Stimulated activated naive CD8-positive, alpha-beta T cell treated with anti-CD3 and anti-CD28 coated beads, Interleukin-15, Interleukin-2, amounts not matched to agents 100 U/mL and 50 U/mL, for 24 hours (primary cell): ENCODE data around the gene ANKRD33B.
"Not testable (repeated sequence)": the region's sequence is repeated elsewhere in the genome, so short reads cannot be mapped to it uniquely, and the experiment has no call there.

Experiments used
- ATAC-seq: fragments of 150-1000 bp; cut with Tn5 transposase; one replicate; pipeline ENCODE4 v1.10.0; 2021
- DNase-seq: peaks from one replicate; pipeline ENCODE4 v3.0.0; 2021

The ANKRD33B gene

DNA sequence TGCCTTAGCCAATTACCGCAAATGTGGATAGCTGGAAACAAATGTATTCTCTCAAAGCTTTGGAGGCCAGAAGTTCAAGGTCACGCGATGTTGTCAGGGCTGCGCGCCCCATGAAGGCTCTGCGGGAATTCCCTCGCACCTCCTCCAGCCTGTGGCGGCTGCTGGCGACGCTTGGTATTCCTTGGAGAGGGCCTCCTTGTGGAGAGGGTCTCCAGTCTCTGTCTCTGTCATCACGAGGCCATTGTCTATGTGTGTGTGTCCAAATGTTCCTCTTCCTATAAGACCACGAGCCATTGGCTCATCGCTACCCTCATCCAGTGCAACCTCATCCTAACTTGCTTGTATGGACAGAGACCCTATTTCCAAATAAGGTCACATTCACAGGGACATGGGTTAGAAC, 97.5 kb downstream of the ANKRD33B start:
- no peak for ATAC-seq
- DNase-seq: no peak

DNA sequence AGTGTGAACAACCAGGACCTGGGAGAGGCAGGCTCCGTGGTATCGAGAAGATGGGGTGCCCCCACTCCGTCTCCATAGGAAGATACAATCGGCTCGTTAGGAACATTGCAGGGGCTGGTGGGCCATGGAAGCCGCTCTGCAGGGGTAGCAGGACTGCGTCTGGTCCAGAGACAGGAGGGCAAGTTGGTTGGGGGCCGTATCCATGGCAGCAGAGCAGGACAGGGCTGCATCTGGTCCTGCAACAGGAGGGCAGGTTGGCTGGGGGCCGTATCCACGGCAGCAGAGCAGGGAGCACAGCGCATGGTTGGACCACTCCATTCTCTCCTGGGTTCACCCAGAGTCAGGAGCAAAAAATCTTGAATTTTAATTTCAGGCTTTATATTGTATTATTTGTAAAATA, 98.2 kb downstream of the ANKRD33B start:
- DNase-seq: no peak
- ATAC-seq: no peak

- ATAC-seq (no peak), DNase-seq (no peak)
Observed at GRCh38 chr5:10662661-10663488, 99.0 kb downstream of the ANKRD33B start.

DNA sequence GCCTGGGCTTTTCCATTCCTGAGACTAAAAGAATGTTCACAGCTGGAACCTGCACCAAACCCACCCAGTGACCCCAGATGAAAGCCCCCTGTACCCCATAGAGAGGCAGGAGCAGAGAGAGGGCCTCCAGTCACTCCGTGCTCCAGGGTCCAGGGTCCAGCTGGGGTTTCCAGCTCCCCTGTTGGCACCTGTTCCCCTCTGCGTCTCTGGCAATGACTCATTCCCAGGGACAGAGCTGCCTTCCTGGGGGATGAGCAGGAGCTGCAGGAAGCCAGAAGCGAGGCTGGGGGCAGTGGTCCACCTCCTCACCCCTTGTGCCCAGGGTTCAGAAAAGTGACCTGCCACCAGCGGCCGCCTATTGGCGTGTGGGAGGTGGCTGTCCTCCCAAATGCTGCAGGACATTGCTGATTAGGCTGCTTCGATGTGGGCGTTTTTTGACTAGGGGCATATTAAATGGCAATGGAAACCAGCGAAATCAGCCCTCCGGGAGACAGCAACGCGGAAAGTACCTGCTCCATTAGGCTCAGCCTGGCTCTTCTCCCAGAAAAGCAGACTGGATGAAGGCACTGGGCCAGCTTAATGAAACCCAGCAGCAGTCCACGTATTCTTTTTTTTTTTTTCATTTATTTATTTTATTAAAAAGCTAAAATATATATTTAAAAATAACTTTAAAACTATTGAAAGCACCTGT, 99.8 kb downstream of the ANKRD33B start:
- no peak for DNase-seq
- no peak for ATAC-seq

- not testable (repeated sequence) for ATAC-seq, DNase-seq
Observed at GRCh38 chr5:10664180-10664769, 100.4 kb downstream of the ANKRD33B start.

GRCh38 chr5:10665799-10666198, 101.9 kb downstream of the ANKRD33B start:
- ATAC-seq (no peak), DNase-seq (no peak)

DNA sequence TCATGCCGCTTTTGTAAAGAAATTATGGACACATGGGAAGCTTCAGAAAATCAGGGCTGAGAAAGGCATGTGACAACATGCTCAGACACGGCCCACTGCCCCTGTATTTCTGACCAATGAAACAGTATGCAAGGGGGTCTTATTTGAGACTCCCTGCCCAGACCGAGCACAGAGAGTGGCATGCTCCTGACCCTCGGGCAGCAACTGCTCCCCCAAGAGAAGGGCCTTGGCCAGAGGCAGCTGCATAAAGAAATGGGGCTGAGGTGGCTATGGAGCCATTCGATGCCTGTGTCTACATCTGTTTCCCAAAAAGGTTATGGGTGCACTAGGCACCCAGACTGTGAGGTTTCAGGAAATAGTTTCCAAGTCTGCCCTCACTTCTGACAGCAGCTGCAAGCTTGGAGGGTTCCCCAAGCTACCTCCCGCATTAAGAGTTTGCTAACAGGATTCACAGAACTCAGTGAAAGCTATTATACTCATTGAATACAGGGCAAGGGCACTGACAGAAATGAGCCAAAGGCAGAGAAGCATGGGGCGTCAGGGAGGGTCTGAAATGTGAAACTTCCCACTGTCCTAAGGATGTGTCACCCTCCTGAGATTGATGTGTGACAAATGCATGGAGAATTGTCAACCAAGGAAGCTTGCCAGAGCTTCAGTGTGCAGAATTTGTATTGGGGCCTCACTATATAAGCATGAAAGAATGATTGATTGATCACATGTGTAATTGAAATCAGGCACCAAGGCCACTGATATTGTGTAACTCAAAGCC, 102.8 kb downstream of the ANKRD33B start:
- ATAC-seq (no peak), DNase-seq (no peak)

DNA sequence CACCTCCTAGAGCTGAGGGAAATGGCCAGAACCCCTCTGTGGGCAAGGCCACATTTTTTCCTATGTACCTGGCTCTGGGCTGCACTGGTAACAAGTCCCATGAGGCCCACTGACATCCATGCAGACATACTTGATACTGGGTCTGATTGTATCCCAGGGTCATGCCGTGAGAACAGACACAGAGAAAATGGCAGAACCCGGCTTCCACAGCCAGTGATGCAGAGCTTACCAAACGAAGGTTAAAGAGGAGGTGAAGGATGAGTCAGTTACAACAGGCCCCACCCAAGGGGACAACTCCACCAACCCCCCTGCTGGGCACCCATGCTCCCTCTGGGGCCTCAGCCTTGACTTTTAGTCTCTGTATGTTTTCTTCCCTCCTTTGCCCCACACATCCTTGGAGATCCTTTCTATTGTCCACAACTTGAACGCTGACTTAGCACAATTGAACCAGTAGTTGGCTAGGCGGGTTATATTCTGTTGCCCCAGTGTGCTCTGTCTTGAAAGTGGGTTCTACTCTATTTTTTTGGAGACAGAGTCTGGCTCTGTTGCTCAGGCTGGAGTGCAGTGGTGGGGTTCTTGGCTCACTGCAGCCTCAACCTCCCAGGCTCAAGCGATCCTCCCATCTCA, 103.7 kb downstream of the ANKRD33B start:
- DNase-seq (no peak), ATAC-seq (no peak)

- DNase-seq: no peak
- no peak for ATAC-seq
Observed at GRCh38 chr5:10668697-10669096, 104.8 kb downstream of the ANKRD33B start.

DNA sequence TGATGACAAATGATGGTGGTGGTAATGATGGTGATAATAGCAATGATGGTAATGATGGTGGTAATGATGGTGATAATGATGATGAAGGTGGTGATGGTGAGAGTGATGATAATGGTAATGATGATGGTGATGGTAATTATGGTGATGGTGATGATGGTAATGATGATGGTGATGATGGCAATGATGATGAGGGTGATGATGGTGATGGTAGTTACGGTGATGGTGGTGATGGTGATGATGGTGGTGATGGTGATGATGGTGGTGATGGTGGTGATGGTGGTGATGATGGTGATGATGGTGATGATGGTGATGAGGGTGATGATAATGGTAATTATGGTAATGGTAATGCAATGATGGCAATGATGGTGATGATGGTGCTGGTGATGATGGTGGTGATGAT, 106.1 kb downstream of the ANKRD33B start:
- DNase-seq (no peak), ATAC-seq (no peak)

DNA sequence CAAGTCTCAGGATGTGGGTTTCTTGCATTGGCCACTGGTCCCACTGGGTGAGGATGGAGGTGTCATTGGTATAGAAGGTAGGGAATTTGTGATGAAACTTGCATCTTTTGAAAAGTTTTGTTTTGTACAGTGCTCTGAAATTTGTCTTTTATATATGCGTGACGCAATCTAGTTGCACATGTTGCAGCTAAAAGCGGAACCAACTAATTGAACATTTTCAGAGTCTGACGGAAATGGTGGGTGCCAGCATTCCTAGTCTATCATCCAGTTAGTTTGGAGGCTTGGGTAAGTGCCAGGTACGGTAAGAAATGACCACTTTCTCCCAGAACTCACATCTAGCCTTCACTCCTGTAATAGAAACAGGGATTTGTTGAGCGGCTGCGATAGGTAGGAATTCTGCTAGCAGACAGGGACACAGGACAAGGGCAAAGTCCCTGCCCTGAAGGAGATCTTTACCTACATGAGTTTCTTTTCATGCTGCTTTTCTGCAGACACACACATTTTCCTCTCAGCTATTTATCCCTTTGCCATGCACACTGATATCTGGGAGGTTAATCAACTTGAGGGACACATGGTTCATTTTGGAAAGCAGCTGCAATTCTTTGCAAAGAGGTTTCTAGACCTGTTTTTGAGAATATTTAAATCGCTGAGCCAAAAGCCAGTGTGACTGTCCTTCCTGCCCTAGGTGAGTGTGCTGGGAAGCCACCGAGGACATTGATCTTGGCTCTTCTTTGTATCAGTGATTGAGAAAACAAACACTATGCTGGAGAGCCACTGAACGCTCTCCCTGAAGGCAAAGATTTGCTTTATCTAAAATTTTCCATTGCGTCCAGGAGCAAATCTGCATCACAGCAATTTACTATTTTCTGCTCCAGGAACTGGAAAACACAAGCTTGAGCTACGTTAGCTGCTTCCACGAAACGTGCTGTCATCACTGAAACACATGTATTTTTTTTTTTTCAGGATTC, 107.5 kb downstream of the ANKRD33B start:
- ATAC-seq (no peak), DNase-seq (no peak)

DNA sequence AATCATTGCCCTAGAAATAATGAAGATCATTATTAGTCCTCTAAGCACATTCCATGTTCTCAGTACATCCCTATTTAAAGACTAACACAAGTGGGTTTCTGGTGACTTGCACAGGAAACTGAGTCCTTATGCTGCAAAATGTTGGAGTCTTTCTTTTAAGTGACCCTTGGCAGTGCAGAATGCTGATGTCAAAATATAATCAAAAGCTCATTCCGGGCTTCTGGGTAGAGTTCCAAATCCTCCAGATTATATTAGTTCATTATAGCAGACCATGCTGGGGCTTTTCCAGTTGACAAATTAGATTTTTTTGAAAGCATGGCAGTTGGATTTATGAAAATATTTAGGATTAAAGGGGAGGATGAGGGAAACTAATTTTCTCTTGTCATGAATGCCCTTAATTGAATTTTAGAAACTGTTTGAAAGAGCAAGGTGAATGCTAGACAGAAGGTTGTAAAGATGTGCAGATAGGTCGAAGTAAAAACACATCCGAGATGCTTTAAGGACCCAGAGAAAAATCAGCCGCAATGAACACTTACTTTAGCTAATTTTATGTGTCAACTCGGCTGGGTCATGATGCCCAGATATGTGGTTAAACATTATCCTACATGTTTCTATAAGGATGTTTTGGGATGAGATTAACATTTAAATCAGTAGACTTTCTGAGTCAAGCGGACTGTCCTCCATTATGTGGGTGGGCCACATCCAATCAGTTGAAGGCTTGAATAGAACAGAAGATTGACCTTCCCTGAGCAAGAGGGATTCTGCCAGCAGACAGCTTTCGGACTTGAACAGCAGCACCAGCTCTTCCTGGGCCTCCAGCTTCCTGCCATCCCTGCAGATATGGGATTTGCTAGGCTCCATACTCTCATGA, 108.5 kb downstream of the ANKRD33B start:
- ATAC-seq: no peak
- no peak for DNase-seq

- DNase-seq (no peak), ATAC-seq (no peak)
Observed at GRCh38 chr5:10673017-10673389, 109.1 kb downstream of the ANKRD33B start.

DNA sequence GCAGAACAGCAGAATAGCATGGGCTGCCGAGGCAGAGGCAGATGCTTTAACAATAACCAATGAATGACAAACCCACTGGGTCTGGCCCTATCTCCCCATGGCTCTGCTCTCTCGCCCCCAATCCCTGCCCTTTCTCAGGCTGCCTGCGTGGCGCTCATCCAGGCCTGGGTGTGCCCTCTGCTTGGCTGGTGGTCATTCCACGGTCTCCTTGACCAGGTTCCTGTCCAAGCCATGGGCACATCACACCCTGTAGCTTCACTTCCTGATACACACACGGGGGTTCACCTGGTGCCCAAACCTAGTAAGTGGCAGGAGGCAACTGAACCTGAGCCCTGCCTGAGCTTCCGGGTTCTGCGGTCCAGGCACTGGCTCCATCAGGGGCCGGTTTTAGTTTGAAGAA, 109.5 kb downstream of the ANKRD33B start:
- no peak for DNase-seq

GRCh38 chr5:10674096-10674495, 110.2 kb downstream of the ANKRD33B start:
- no peak for ATAC-seq
- DNase-seq: no peak

More for the DNA sequence above, 109.5 kb downstream of the ANKRD33B start:
- ATAC-seq: no peak

DNA sequence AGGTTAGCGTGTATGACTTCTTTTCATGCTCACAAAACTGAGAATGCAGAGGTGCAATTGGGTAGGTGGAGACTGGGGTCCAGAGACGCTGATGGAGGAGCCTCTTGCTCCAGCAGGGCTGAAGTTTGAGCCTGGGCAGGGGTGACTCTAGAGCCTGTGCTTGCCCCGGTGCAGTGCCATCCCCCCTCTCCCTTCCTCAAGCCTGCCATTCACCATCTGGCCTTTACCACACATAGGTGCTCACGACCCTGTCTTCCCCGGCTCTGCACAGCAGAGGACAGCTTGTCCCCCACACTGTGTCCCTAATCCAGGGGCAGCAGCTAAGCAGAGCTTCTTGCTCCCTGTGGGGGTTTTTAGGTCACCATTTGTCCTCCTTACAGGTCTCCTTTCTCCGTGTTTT, 110.7 kb downstream of the ANKRD33B start:
- ATAC-seq (no peak), DNase-seq (no peak)

- DNase-seq (no peak), ATAC-seq (no peak)
Observed at GRCh38 chr5:10675177-10675700, 111.4 kb downstream of the ANKRD33B start.

DNA sequence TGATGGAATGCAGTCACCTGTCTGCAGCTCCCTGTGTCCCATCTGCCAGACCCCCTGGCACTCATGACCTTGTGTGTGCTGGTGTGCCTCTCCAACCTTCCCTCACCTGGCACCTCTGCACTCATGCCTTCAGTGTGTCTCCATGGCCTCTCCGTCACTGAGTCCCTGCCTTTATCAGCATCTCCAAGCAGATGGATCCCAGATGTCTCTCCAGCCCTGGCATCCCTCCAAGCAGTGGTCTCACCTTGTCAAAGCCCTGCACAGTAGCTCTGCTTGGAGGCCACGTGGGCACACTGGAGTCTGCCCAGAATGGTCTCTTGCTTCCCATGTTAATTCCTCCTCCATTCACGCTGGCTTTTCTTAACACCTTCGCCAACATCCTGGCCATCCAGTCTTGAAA, 112.4 kb downstream of the ANKRD33B start:
- ATAC-seq (no peak), DNase-seq (no peak)

DNA sequence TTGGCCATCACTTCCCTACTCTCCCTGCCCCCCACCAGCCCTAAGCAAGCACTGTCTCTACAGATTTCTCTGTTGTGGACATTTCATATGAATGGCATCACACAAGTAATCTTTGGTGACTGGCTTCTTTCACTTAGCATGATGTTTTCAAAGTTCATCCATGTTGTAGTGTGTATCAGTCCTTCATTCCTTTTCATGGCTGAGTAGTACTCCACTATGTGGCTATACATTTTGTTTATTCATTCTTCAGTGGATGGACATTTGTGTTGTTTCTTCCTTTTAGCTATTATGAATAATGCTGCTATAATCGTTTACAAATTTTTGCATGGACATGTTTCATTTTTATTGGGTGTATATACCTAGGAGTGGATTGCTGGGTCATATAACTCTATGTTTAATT, 113.1 kb downstream of the ANKRD33B start:
- ATAC-seq (no peak), DNase-seq (no peak)

DNA sequence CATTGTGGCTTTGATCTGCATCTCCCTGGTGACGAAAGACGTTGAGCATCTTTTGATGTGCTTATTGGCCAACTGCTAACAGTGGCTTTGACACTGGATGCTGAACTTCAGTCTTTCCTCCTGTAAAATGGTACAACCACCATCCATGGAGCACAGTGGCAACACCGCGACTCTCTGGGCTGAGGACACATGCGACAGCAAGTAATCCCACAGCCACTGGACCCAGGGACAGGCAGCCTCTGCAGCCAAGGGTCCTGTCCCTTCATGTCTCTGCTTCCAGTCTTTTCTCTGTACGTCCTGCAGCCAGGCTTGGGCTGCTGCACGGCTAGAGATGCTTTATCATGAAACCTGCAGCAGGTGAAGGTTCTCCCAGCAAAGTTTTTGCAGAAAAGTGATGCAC, 113.7 kb downstream of the ANKRD33B start:
- DNase-seq (no peak), ATAC-seq (no peak)
